ENCODE results near the gene SETBP1. TPM values are rescaled to one million over a fixed set of nuclear protein-coding genes. Genes with fewer than 3 reads are reported as not detected.

SETBP1 gene
- total RNA-seq, 1 experiment from 2014 or later: 0.23 TPM

- CTCF ChIA-PET: no interaction called here
- H3K4me1 ChIP-seq (ENCODE audit: control insufficient read depth, insufficient read depth, low read length): no peaks in the 10 kb centered on the region
- ATAC-seq (no peak), DNase-seq (ENCODE audit: low read depth, low spot score) (no peak)
- no TSS peak for BruUV-seq (replicated peaks)
- no peak for TF ChIP-seq SIN3A (IDR thresholded peaks at IDR 0.05; ENCODE audit: borderline replicate concordance, insufficient read depth, low read depth, low read length)
- TF ChIP-seq POLR2AphosphoS5 (IDR thresholded peaks at IDR 0.05; ENCODE audit: low read depth, low read length): no peak
- no peak for TF ChIP-seq TCF7L2 (IDR thresholded peaks at IDR 0.05; ENCODE audit: low read depth, low read length)
- no peak for TF ChIP-seq REST (IDR thresholded peaks at IDR 0.05; ENCODE audit: insufficient read depth in 1 of 2, low read depth in 2 of 2, low read length in 1 of 2)
- TF ChIP-seq CTCF (IDR thresholded peaks at IDR 0.05): no peak
- intact Hi-C loops (cut with micrococcal nuclease; ENCODE audit: unreplicated experiment): no loop called here
- POLR2A ChIA-PET: no interaction called here
- no peaks in the 10 kb centered on the region for H3K36me3 ChIP-seq (ENCODE audit: control insufficient read depth, insufficient read depth, low read length)
- no peak overlapping the region for H3K27ac ChIP-seq (ENCODE audit: low read length)
- H3K9me3 ChIP-seq (ENCODE audit: control insufficient read depth, insufficient read depth, low read depth, low read length): no peaks in the 10 kb centered on the region
- no peaks in the 10 kb centered on the region for H3K27me3 ChIP-seq (ENCODE audit: control insufficient read depth, insufficient read depth, low read length)
- in situ Hi-C loops (cut with HindIII; ENCODE audit: low pct_unique_long_range_greater_than_20kb, low sequenced_read_pairs): no loop called here
- H3K4me3 ChIP-seq (ENCODE audit: low read depth in 2 of 2, low read length in 2 of 2): no peak overlapping the region
Measured at GRCh38 chr18:44921974-44922373, 241.3 kb downstream of the SETBP1 start.

GRCh38 chr18:44922968-44923367 is 242.3 kb downstream of the SETBP1 start:
- in situ Hi-C loops (cut with HindIII; ENCODE audit: low pct_unique_long_range_greater_than_20kb, low sequenced_read_pairs): no loop called here
- no TSS peak for BruUV-seq (replicated peaks)

More at GRCh38 chr18:44922968-44923367, 242.3 kb downstream of the SETBP1 start:
- no peaks in the 10 kb centered on the region for H3K9me3 ChIP-seq (ENCODE audit: control insufficient read depth, insufficient read depth, low read depth, low read length)
- no peaks in the 10 kb centered on the region for H3K27me3 ChIP-seq (ENCODE audit: control insufficient read depth, insufficient read depth, low read length)
- POLR2A ChIA-PET: no interaction called here
- no peak overlapping the region for H3K4me3 ChIP-seq (ENCODE audit: low read depth in 2 of 2, low read length in 2 of 2)
- CTCF ChIA-PET: no interaction called here
- intact Hi-C loops (cut with micrococcal nuclease; ENCODE audit: unreplicated experiment): no loop called here
- no peak for DNase-seq (ENCODE audit: low read depth, low spot score)
- no peaks in the 10 kb centered on the region for H3K4me1 ChIP-seq (ENCODE audit: control insufficient read depth, insufficient read depth, low read length)
- H3K36me3 ChIP-seq (ENCODE audit: control insufficient read depth, insufficient read depth, low read length): no peaks in the 10 kb centered on the region
- H3K27ac ChIP-seq (ENCODE audit: low read length): no peak overlapping the region
- ATAC-seq: no peak
- TF ChIP-seq POLR2AphosphoS5 (IDR thresholded peaks at IDR 0.05; ENCODE audit: low read depth, low read length) (no peak), CTCF (IDR thresholded peaks at IDR 0.05) (no peak), SIN3A (IDR thresholded peaks at IDR 0.05; ENCODE audit: borderline replicate concordance, insufficient read depth, low read depth, low read length) (no peak), REST (IDR thresholded peaks at IDR 0.05; ENCODE audit: insufficient read depth in 1 of 2, low read depth in 2 of 2, low read length in 1 of 2) (no peak), TCF7L2 (IDR thresholded peaks at IDR 0.05; ENCODE audit: low read depth, low read length) (no peak)
